ENCODE measurements around the gene MTG2. TPM values are rescaled to one million over a fixed set of nuclear protein-coding genes. Genes with fewer than 3 reads are reported as not detected.

MTG2 gene
- total and polyA plus RNA-seq, 2 experiments from 2014 or later: 11.3 to 11.7 TPM

Other genes starting within 250 kb of the MTG2 start
- 33.9 and 60.0 TPM in 2 replicates for gene TAF4, start 117.1 kb upstream of the MTG2 start, total RNA-seq (2014; rRNA removed; shearing (Covaris generic))
- 7.2 and 7.8 TPM in 2 replicates for gene TAF4, start 117.1 kb upstream of the MTG2 start, polyA plus RNA-seq (2016; fragmentation: Nextera tagmentation; extraction: Ambion mirVana)
- gene LSM14B, start 60.6 kb upstream of the MTG2 start, total RNA-seq (2014; rRNA removed; shearing (Covaris generic)): 46.3 and 55.7 TPM in 2 replicates
- 9.6 and 12.1 TPM in 2 replicates for gene LSM14B, start 60.6 kb upstream of the MTG2 start, polyA plus RNA-seq (2016; fragmentation: Nextera tagmentation; extraction: Ambion mirVana)
- 357 and 427 TPM in 2 replicates for gene PSMA7, start 39.6 kb upstream of the MTG2 start, total RNA-seq (2014; rRNA removed; shearing (Covaris generic))
- gene PSMA7, start 39.6 kb upstream of the MTG2 start, polyA plus RNA-seq (2016; fragmentation: Nextera tagmentation; extraction: Ambion mirVana): 610 and 628 TPM in 2 replicates
- gene SS18L1, start 39.3 kb upstream of the MTG2 start, total RNA-seq (2014; rRNA removed; shearing (Covaris generic)): 24.6 and 32.6 TPM in 2 replicates
- 6.5 and 7.3 TPM in 2 replicates for gene SS18L1, start 39.3 kb upstream of the MTG2 start, polyA plus RNA-seq (2016; fragmentation: Nextera tagmentation; extraction: Ambion mirVana)
- gene HRH3, start 37.2 kb downstream of the MTG2 start, total RNA-seq (2014; rRNA removed; shearing (Covaris generic)): 2.9 and 5.2 TPM in 2 replicates
- gene HRH3, start 37.2 kb downstream of the MTG2 start, polyA plus RNA-seq (2016; fragmentation: Nextera tagmentation; extraction: Ambion mirVana): 1.5 and 2.0 TPM in 2 replicates
- 24.2 and 31.2 TPM in 2 replicates for gene OSBPL2, start 55.5 kb downstream of the MTG2 start, total RNA-seq (2014; rRNA removed; shearing (Covaris generic))
- gene OSBPL2, start 55.5 kb downstream of the MTG2 start, polyA plus RNA-seq (2016; fragmentation: Nextera tagmentation; extraction: Ambion mirVana): 16.6 and 19.4 TPM in 2 replicates
- 223 and 243 TPM in 2 replicates for gene ADRM1, start 120.0 kb downstream of the MTG2 start, total RNA-seq (2014; rRNA removed; shearing (Covaris generic))
- 206 and 224 TPM in 2 replicates for gene ADRM1, start 120.0 kb downstream of the MTG2 start, polyA plus RNA-seq (2016; fragmentation: Nextera tagmentation; extraction: Ambion mirVana)
- 215 and 298 TPM in 2 replicates for gene LAMA5, start 184.3 kb downstream of the MTG2 start, total RNA-seq (2014; rRNA removed; shearing (Covaris generic))
- gene LAMA5, start 184.3 kb downstream of the MTG2 start, polyA plus RNA-seq (2016; fragmentation: Nextera tagmentation; extraction: Ambion mirVana): 192 and 201 TPM in 2 replicates
- 759 and 964 TPM in 2 replicates for gene RPS21, start 204.1 kb downstream of the MTG2 start, total RNA-seq (2014; rRNA removed; shearing (Covaris generic))
- gene RPS21, start 204.1 kb downstream of the MTG2 start, polyA plus RNA-seq (2016; fragmentation: Nextera tagmentation; extraction: Ambion mirVana): 2,298 and 2,471 TPM in 2 replicates
- gene CABLES2, start 224.3 kb downstream of the MTG2 start, total RNA-seq (2014; rRNA removed; shearing (Covaris generic)): 12.6 and 12.7 TPM in 2 replicates
- gene CABLES2, start 224.3 kb downstream of the MTG2 start, polyA plus RNA-seq (2016; fragmentation: Nextera tagmentation; extraction: Ambion mirVana): 4.3 and 5.1 TPM in 2 replicates
- gene RBBP8NL, start 244.5 kb downstream of the MTG2 start, total RNA-seq (2014; rRNA removed; shearing (Covaris generic)): 0.66 and 1.1 TPM in 2 replicates
- 0.10 and 0.64 TPM in 2 replicates for gene RBBP8NL, start 244.5 kb downstream of the MTG2 start, polyA plus RNA-seq (2016; fragmentation: Nextera tagmentation; extraction: Ambion mirVana)

Data from GM23338 (cell line).